H1 (cell line): Measurements from ENCODE around the gene CEP135. TPM values are rescaled to one million over a fixed set of nuclear protein-coding genes. Genes with fewer than 3 reads are reported as not detected.

Experiments used
- CTCF ChIA-PET: fragments of 300-600 bp; sonication (Branson Sonifier 250); formaldehyde crosslinking; loops from one replicate; lab custom pipeline; 2021; ENCODE audit not compliant: partially characterized antibody; lab: Charles Lee
- POLR2A ChIA-PET: fragments of 300-600 bp; sonication (Branson Sonifier 250); formaldehyde crosslinking; loops from one replicate; lab custom pipeline; 2021; ENCODE audit warnings: inconsistent platforms; ENCODE audit not compliant: partially characterized antibody; lab: Charles Lee
- DNase-seq, 2 experiments: peaks; one replicate each; pipeline versions ENCODE4 v3.0.0 to v3.0.0-alpha.2; 2010 to 2022; ENCODE audit warnings: low spot score in 2 of 2, low read depth in 1 of 2, mixed read lengths in 1 of 2
- FAIRE-seq: peaks from 2 replicates; lab custom pipeline; 2011; peaks lifted over from hg19 to GRCh38; lab: Jason Lieb, UNC
- H2AFZ ChIP-seq: 2 replicates; pipeline ENCODE4 v1.8.1; 2012; ENCODE audit warnings: low read length, inconsistent platforms
- H2AK5ac ChIP-seq: 2 replicates; pipeline ENCODE4 v1.6.1; 2013; ENCODE audit warnings: low read depth, low read length
- H2BK120ac ChIP-seq: replicated peaks from 2 replicates; pipeline ENCODE3; 2013; ENCODE audit warnings: low read depth, low read length, inconsistent platforms
- H2BK12ac ChIP-seq: 2 replicates; pipeline ENCODE4 v1.6.1; 2013; ENCODE audit warnings: low read depth, low read length
- H2BK15ac ChIP-seq: 2 replicates; pipeline ENCODE4 v1.6.1; 2013; ENCODE audit warnings: low read length
- H2BK20ac ChIP-seq: 2 replicates; pipeline ENCODE4 v1.6.1; 2013; ENCODE audit warnings: low read length
- H2BK5ac ChIP-seq: 2 replicates; pipeline ENCODE4 v1.6.1; 2013; ENCODE audit warnings: low read depth, low read length
- H3K14ac ChIP-seq: 2 replicates; pipeline ENCODE4 v1.6.1; 2013; ENCODE audit warnings: inconsistent platforms; ENCODE audit not compliant: insufficient read length
- H3K18ac ChIP-seq: 2 replicates; pipeline ENCODE4 v1.6.1; 2013; ENCODE audit warnings: low read length; ENCODE audit errors: extremely low read depth
- H3K23ac ChIP-seq: 2 replicates; pipeline ENCODE4 v1.6.1; 2013; ENCODE audit warnings: inconsistent platforms; ENCODE audit not compliant: insufficient read length
- H3K23me2 ChIP-seq: 2 replicates; pipeline ENCODE4 v1.6.1; 2013; ENCODE audit warnings: low read depth, low read length
- H3K27ac ChIP-seq: 2 replicates; pipeline ENCODE4 v1.6.1; 2011; ENCODE audit warnings: low read depth, low read length, inconsistent platforms
- H3K27me3 ChIP-seq, 4 experiments: replicated peaks in 1 of 4; 1 replicate in 1 of 4; 2 replicates in 3 of 4; pipeline versions ENCODE4 v1.6.1 to v1.8.1; 2011 to 2013; ENCODE audit warnings: low read length in 3 of 4, mild to moderate bottlenecking in 3 of 4, inconsistent platforms in 2 of 4, mixed read lengths in 2 of 4, moderate library complexity in 1 of 4; ENCODE audit not compliant: control insufficient read depth in 3 of 4, insufficient read depth in 3 of 4; ENCODE audit errors: extremely low read depth in 1 of 4
- H3K36me3 ChIP-seq, 4 experiments: 2 replicates each; pipeline versions ENCODE4 v1.6.1 to v1.8.1; 2011 to 2013; ENCODE audit warnings: mild to moderate bottlenecking in 4 of 4, low read length in 3 of 4, moderate library complexity in 2 of 4, control low read depth in 1 of 4, inconsistent platforms in 1 of 4; ENCODE audit not compliant: insufficient read depth in 4 of 4, control insufficient read depth in 2 of 4
- H3K4ac ChIP-seq: replicated peaks from 2 replicates; pipeline ENCODE3; 2013; ENCODE audit warnings: low read length, low read depth, mixed read lengths, inconsistent platforms; ENCODE audit not compliant: insufficient read length
- H3K4me1 ChIP-seq, 4 experiments: replicated peaks in 1 of 4; 1 replicate in 1 of 4; 2 replicates in 3 of 4; pipeline versions ENCODE4 v1.6.1 to v1.8.1; 2011 to 2013; ENCODE audit warnings: low read length in 3 of 4, inconsistent platforms in 2 of 4, mixed read lengths in 1 of 4; ENCODE audit not compliant: insufficient read depth in 4 of 4, control insufficient read depth in 3 of 4
- H3K4me2 ChIP-seq, 2 experiments: 2 replicates each; pipeline versions ENCODE4 v1.6.1 to v1.8.1; 2011 to 2013; ENCODE audit warnings: low read depth in 2 of 2, low read length in 2 of 2, control low read depth in 1 of 2, inconsistent platforms in 1 of 2, mild to moderate bottlenecking in 1 of 2; ENCODE audit not compliant: insufficient read depth in 1 of 2
- H3K4me3 ChIP-seq, 4 experiments: fragments of 200-600, 300-600 bp in 1 of 4; sonication (generic), shearing (Covaris generic), sonication (Bioruptor Twin) in 1 of 4; 2 replicates each; pipeline versions ENCODE4 v1.5.1 to v1.8.1; 2011 to 2016; ENCODE audit warnings: low read length in 4 of 4, low read depth in 3 of 4, control low read depth in 2 of 4, inconsistent platforms in 2 of 4, mild to moderate bottlenecking in 2 of 4, mixed read lengths in 1 of 4, moderate library complexity in 1 of 4; ENCODE audit not compliant: insufficient read depth in 2 of 4; ENCODE audit errors: extremely low read depth in 1 of 4
- H3K56ac ChIP-seq: replicated peaks from 2 replicates; pipeline ENCODE3; 2013; ENCODE audit warnings: low read depth, mild to moderate bottlenecking, mixed read lengths, low read length, inconsistent platforms; ENCODE audit not compliant: insufficient read length
- H3K79me1 ChIP-seq: 2 replicates; pipeline ENCODE4 v1.6.1; 2013; ENCODE audit warnings: low read depth, low read length, control low read depth
- H3K79me2 ChIP-seq, 2 experiments: 2 replicates each; pipeline versions ENCODE4 v1.6.1 to v1.8.1; 2012 to 2013; ENCODE audit warnings: low read length in 2 of 2, mild to moderate bottlenecking in 2 of 2, inconsistent platforms in 1 of 2; ENCODE audit not compliant: insufficient read depth in 2 of 2, control insufficient read depth in 1 of 2
- H3K9ac ChIP-seq, 4 experiments: replicated peaks in 1 of 4; 1 replicate in 1 of 4; 2 replicates in 3 of 4; pipeline versions ENCODE4 v1.6.1 to v1.8.1; 2011 to 2013; ENCODE audit warnings: low read depth in 3 of 4, low read length in 3 of 4, control low read depth in 2 of 4, mild to moderate bottlenecking in 2 of 4, moderate library complexity in 2 of 4, inconsistent platforms in 1 of 4; ENCODE audit errors: extremely low read depth in 1 of 4
- H3K9me3 ChIP-seq, 2 experiments: 2 replicates each; pipeline versions ENCODE4 v1.6.1 to v1.8.1; 2012 to 2013; ENCODE audit warnings: mild to moderate bottlenecking in 2 of 2, moderate library complexity in 2 of 2, control low read depth in 1 of 2, inconsistent platforms in 1 of 2, low read depth in 1 of 2, low read length in 1 of 2, mixed read lengths in 1 of 2; ENCODE audit not compliant: insufficient read depth in 2 of 2
- H4K20me1 ChIP-seq, 2 experiments: replicated peaks in 1 of 2; 2 replicates each; pipeline versions ENCODE3 to v1.8.1; 2011 to 2013; ENCODE audit warnings: inconsistent platforms in 2 of 2, low read length in 2 of 2, mild to moderate bottlenecking in 1 of 2; ENCODE audit not compliant: insufficient read depth in 2 of 2, control insufficient read depth in 1 of 2
- H4K5ac ChIP-seq: 2 replicates; pipeline ENCODE4 v1.6.1; 2013; ENCODE audit warnings: low read length, low read depth, mixed read lengths, inconsistent platforms; ENCODE audit not compliant: insufficient read length
- H4K8ac ChIP-seq: 2 replicates; pipeline ENCODE4 v1.8.0; 2013; ENCODE audit warnings: mild to moderate bottlenecking, moderate library complexity, low read length, inconsistent platforms; ENCODE audit not compliant: insufficient read depth; ENCODE audit errors: extremely low read depth
- H4K91ac ChIP-seq: replicated peaks from 2 replicates; pipeline ENCODE3; 2013; ENCODE audit warnings: low read length, mixed read lengths, inconsistent platforms; ENCODE audit not compliant: insufficient read length
- ATF3 ChIP-seq: IDR thresholded peaks from 2 replicates; pipeline ENCODE4 v1.6.1; 2011; ENCODE audit warnings: low read depth, mild to moderate bottlenecking, low read length; ENCODE audit not compliant: insufficient read depth
- KDM4A ChIP-seq: IDR thresholded peaks from one replicate; pipeline ENCODE4 v1.7.1; 2012; ENCODE audit warnings: low read depth, mild to moderate bottlenecking, moderate library complexity, low read length, inconsistent platforms; ENCODE audit not compliant: severe bottlenecking
- KDM5A ChIP-seq: fragments of 200-600 bp; IDR thresholded peaks from 2 replicates; pipeline ENCODE4 v1.7.1; 2012; ENCODE audit warnings: mild to moderate bottlenecking, low read length, inconsistent platforms, mixed read lengths
- MAX ChIP-seq: IDR thresholded peaks from 2 replicates; pipeline ENCODE4 v1.6.1; 2012; ENCODE audit warnings: inconsistent platforms
- NRF1 ChIP-seq: IDR thresholded peaks from 2 replicates; pipeline ENCODE4 v1.6.1; 2011; ENCODE audit warnings: mild to moderate bottlenecking, low read depth, low read length, improper control_type of control experiment
- RBBP5 ChIP-seq: IDR thresholded peaks from 2 replicates; pipeline ENCODE4 v1.7.1; 2012; ENCODE audit warnings: low read depth, mild to moderate bottlenecking, inconsistent platforms, low read length, moderate library complexity, borderline replicate concordance
- RNF2 ChIP-seq: fragments of 200-900, 300-1000 bp; sonication (generic); IDR thresholded peaks from 2 replicates; pipeline ENCODE4 v1.7.1; 2016; ENCODE audit warnings: borderline replicate concordance, low read depth, mild to moderate bottlenecking, antibody characterized with exemption, low read length; ENCODE audit not compliant: poor library complexity, severe bottlenecking; ENCODE audit errors: missing control alignments
- SAP30 ChIP-seq: fragments of 300-600 bp; sonication (generic); IDR thresholded peaks from 2 replicates; pipeline ENCODE4 v1.7.1; 2012; ENCODE audit warnings: low read length, moderate library complexity, mild to moderate bottlenecking, inconsistent platforms; ENCODE audit not compliant: insufficient read depth, insufficient replicate concordance
- SIX5 ChIP-seq: IDR thresholded peaks from 2 replicates; pipeline ENCODE4 v1.6.1; 2011; ENCODE audit warnings: mild to moderate bottlenecking, low read depth, low read length
- SP2 ChIP-seq: IDR thresholded peaks from 2 replicates; pipeline ENCODE4 v1.6.1; 2012; ENCODE audit warnings: mild to moderate bottlenecking, low read length, inconsistent platforms
- SP4 ChIP-seq: IDR thresholded peaks from 2 replicates; pipeline ENCODE4 v1.6.1; 2012; ENCODE audit warnings: low read length, inconsistent platforms
- TEAD4 ChIP-seq: IDR thresholded peaks from 2 replicates; pipeline ENCODE4 v1.6.1; 2012; ENCODE audit warnings: low read depth, low read length, inconsistent platforms, mixed read lengths
- WGBS, 2 experiments: shearing (Covaris generic) in 1 of 2; methylation state at CpG; one replicate each; pipeline versions ENCODE4 v1.1.6 to v1.1.7; 2013 to 2015; ENCODE audit warnings: low lambda C conversion rate in 2 of 2, mixed read lengths in 2 of 2, inconsistent platforms in 1 of 2, low coverage in 1 of 2, missing lambda C conversion rate in 1 of 2; ENCODE audit not compliant: insufficient replicate concordance in 2 of 2, insufficient coverage in 1 of 2, insufficient read length in 1 of 2; ENCODE audit errors: extremely low coverage in 1 of 2, missing lambda C conversion rate in 1 of 2; 5-methylcytosine and 5-hydroxymethylcytosine counted together
- polyA plus RNA-seq, 7 experiments: library from polyadenylated mRNA; depleted of rRNA in 3 of 7; stranded (reverse) in 5 of 7; unstranded in 2 of 7; fragments of >200 nt in 5 of 7; fragments of 200-250 nt in 2 of 7; gene quantifications; 1 replicate in 5 of 7; 2 replicates in 1 of 7; 4 replicates in 1 of 7; pipeline versions ENCODE4 v1.2.1 to v1.2.3, GENCODE V29; 2011 to 2013; ENCODE audit warnings: missing spikeins in 2 of 7, mixed read lengths in 2 of 7
- total RNA-seq: library from RNA; stranded (reverse); fragmentation: NEBNext Ultra II Directional; extraction: Animal tissue kit (Norgen Biotek cat#: 25700); gene quantifications from 2 replicates; pipeline ENCODE4 v1.2.1, GENCODE V29; 2021

Gene CEP135
- total and polyA plus RNA-seq, 2 of the 8 experiments (the other 6 are each of a cell fraction or from before 2014, with no cell fraction given), result 2.7 to 14.5 TPM

GRCh38 chr4:55947254-55947882 is 1.4 kb upstream of the CEP135 start:
- H3K23me2 ChIP-seq, result peaks cover 2% of the 10 kb centered on the region; the same call in 1 of the 2 replicates
- H2BK12ac ChIP-seq, result no peak overlapping the region; the same call in 1 of the 2 replicates
- H4K91ac ChIP-seq, result no peak overlapping the region
- 83% methylated on average over 6 of the region's 6 CpGs; no CpG with 5 or more reads in 1 of the 2 experiments for WGBS, 2 experiments
- H3K4ac ChIP-seq, result no peak overlapping the region
- DNase-seq (no peak), FAIRE-seq (no peak)
- no peak overlapping the region for H2BK15ac ChIP-seq
- H3K23ac ChIP-seq, result no peak overlapping the region
- H2AK5ac ChIP-seq, result no peak overlapping the region
- no peak overlapping the region for H3K56ac ChIP-seq
- no peak overlapping the region; a peak in 1 of 4 replicates for H3K4me2 ChIP-seq
- H3K14ac ChIP-seq, result no peak overlapping the region
- no peak overlapping the region for H2BK20ac ChIP-seq
- H3K4me1 ChIP-seq, result peaks cover 0 to 2% (median under 1%) of the 10 kb centered on the region in 4 experiments; a peak in 4 of 7 replicates
- no peaks in the 10 kb centered on the region for H4K20me1 ChIP-seq
- H3K27me3 ChIP-seq, result no peaks in the 10 kb centered on the region
- peaks cover 0 to 20% of the 10 kb centered on the region in 2 experiments; a peak in 2 of 4 replicates for H3K79me2 ChIP-seq
- no peak overlapping the region for H2BK5ac ChIP-seq
- H3K18ac ChIP-seq, result no peak overlapping the region
- H4K8ac ChIP-seq, result no peak overlapping the region
- ChIA-PET POLR2A (interaction anchor here (1.2 to 2.0 kb wide), 3 partner anchors 10 to 102 kb away, joined by 3 to 7 read pairs (median 5); no protein-coding TSS in a partner anchor), CTCF (interaction anchor here (0.6 to 1.8 kb wide), 7 partner anchors 7 to 400 kb away, joined by 3 to 5 read pairs (median 3); no protein-coding TSS in a partner anchor)
- no peak overlapping the region for H3K27ac ChIP-seq
- H3K79me1 ChIP-seq, result no peaks in the 10 kb centered on the region
- H3K9ac ChIP-seq, result no peak overlapping the region
- no peaks in the 10 kb centered on the region for H3K9me3 ChIP-seq
- H3K4me3 ChIP-seq, result no peak overlapping the region
- no peak overlapping the region for H4K5ac ChIP-seq
- H3K36me3 ChIP-seq, result no peaks in the 10 kb centered on the region
- H2BK120ac ChIP-seq, result no peak overlapping the region
- H2AFZ ChIP-seq, result no peak overlapping the region
- TF ChIP-seq NRF1, result no peak
- no peak for TF ChIP-seq MAX
- TF ChIP-seq RNF2, result no peak
- no peak for TF ChIP-seq KDM4A
- TF ChIP-seq KDM5A, result no peak
- no peak for TF ChIP-seq ATF3
- TF ChIP-seq RBBP5, result no peak
- no peak for TF ChIP-seq SAP30
- no peak for TF ChIP-seq SP4
- no peak for TF ChIP-seq SIX5
- TF ChIP-seq TEAD4, result no peak
- TF ChIP-seq SP2, result no peak
